Glutamatergic neuron (in vitro differentiated cells): ENCODE results near the gene SLC22A13. TPM values are rescaled to one million over a fixed set of nuclear protein-coding genes. Genes with fewer than 3 reads are reported as not detected.

Source experiments
- DNase-seq: peaks from one replicate; pipeline ENCODE4 v3.0.0; 2022
- H3K27ac Mint-ChIP-seq: one replicate; pipeline ENCODE4 v1.8.0; 2020; ENCODE audit warnings: mild to moderate bottlenecking, mixed read lengths, inconsistent platforms; ENCODE audit not compliant: unreplicated experiment
- H3K27me3 Mint-ChIP-seq: one replicate; pipeline ENCODE4 v1.8.0; 2020; ENCODE audit warnings: mild to moderate bottlenecking, moderate library complexity, mixed read lengths, inconsistent platforms; ENCODE audit not compliant: unreplicated experiment
- H3K36me3 Mint-ChIP-seq: one replicate; pipeline ENCODE4 v1.8.0; 2020; ENCODE audit warnings: mild to moderate bottlenecking, mixed read lengths, inconsistent platforms; ENCODE audit not compliant: unreplicated experiment
- H3K4me1 Mint-ChIP-seq: one replicate; pipeline ENCODE4 v1.8.0; 2020; ENCODE audit warnings: mild to moderate bottlenecking, low read depth, mixed read lengths, inconsistent platforms; ENCODE audit not compliant: unreplicated experiment
- H3K4me3 Mint-ChIP-seq: one replicate; pipeline ENCODE4 v1.8.0; 2020; ENCODE audit warnings: mild to moderate bottlenecking, mixed read lengths, inconsistent platforms; ENCODE audit not compliant: unreplicated experiment
- H3K9me3 Mint-ChIP-seq: one replicate; pipeline ENCODE4 v1.8.0; 2020; ENCODE audit warnings: mild to moderate bottlenecking, moderate library complexity, mixed read lengths, inconsistent platforms; ENCODE audit not compliant: unreplicated experiment
- CTCF ChIP-seq: fragments of 200-600 bp; sonication (generic); IDR thresholded peaks from one replicate; pipeline ENCODE4 v1.5.0; 2021; ENCODE audit not compliant: partially characterized antibody, unreplicated experiment
- total RNA-seq: library from RNA; stranded (reverse); fragmentation: NEBNext Ultra II Directional; extraction: Animal tissue kit (Norgen Biotek cat#: 25700); gene quantifications from one replicate; pipeline ENCODE4 v1.2.1, GENCODE V29; 2021; ENCODE audit not compliant: unreplicated experiment

SLC22A13 gene
- total RNA-seq, 1 donor from 2014 or later, result 1.5 TPM

GRCh38 chr3:38224357-38224756, 41.3 kb upstream of the SLC22A13 start:
- Mint-ChIP-seq H3K27me3 (peaks cover 4% of the 10 kb centered on the region), H3K4me1 (peaks cover 16% of the 10 kb centered on the region), H3K27ac (no peak overlapping the region), H3K4me3 (no peak overlapping the region), H3K9me3 (peaks cover 5% of the 10 kb centered on the region), H3K36me3 (no peaks in the 10 kb centered on the region)
- no peak for TF ChIP-seq CTCF
- DNase-seq, result no peak

GRCh38 chr3:38226273-38226672, 39.3 kb upstream of the SLC22A13 start:
- Mint-ChIP-seq H3K9me3 (peaks cover 5% of the 10 kb centered on the region), H3K27ac (no peak overlapping the region), H3K27me3 (peaks cover 4% of the 10 kb centered on the region), H3K4me3 (no peak overlapping the region), H3K36me3 (no peaks in the 10 kb centered on the region), H3K4me1 (peaks cover 8% of the 10 kb centered on the region)
- DNase-seq, result no peak
- TF ChIP-seq CTCF, result no peak

GRCh38 chr3:38227989-38228388, 37.6 kb upstream of the SLC22A13 start:
- no peak overlapping the region for H3K4me3 Mint-ChIP-seq
- no peak for DNase-seq
- H3K36me3 Mint-ChIP-seq, result no peaks in the 10 kb centered on the region
- H3K27me3 Mint-ChIP-seq, result peaks cover 1% of the 10 kb centered on the region
- H3K27ac Mint-ChIP-seq, result no peak overlapping the region
- TF ChIP-seq CTCF, result no peak
- H3K4me1 Mint-ChIP-seq, result no peaks in the 10 kb centered on the region
- no peaks in the 10 kb centered on the region for H3K9me3 Mint-ChIP-seq

- no peak overlapping the region for H3K4me3 Mint-ChIP-seq
- H3K4me1 Mint-ChIP-seq, result no peaks in the 10 kb centered on the region
- TF ChIP-seq CTCF, result no peak
- no peaks in the 10 kb centered on the region for H3K9me3 Mint-ChIP-seq
- no peaks in the 10 kb centered on the region for H3K36me3 Mint-ChIP-seq
- peaks cover 1% of the 10 kb centered on the region for H3K27me3 Mint-ChIP-seq
- H3K27ac Mint-ChIP-seq, result no peak overlapping the region
- DNase-seq, result no peak
These were observed 36.6 kb upstream of the SLC22A13 start for GRCh38 chr3:38229036-38229435.

- Mint-ChIP-seq H3K4me1 (no peaks in the 10 kb centered on the region), H3K4me3 (no peak overlapping the region), H3K27ac (no peak overlapping the region), H3K9me3 (no peaks in the 10 kb centered on the region), H3K27me3 (peaks cover 1% of the 10 kb centered on the region), H3K36me3 (peaks cover 2% of the 10 kb centered on the region)
- TF ChIP-seq CTCF, result no peak
- DNase-seq, result no peak
These were observed 32.9 kb upstream of the SLC22A13 start for GRCh38 chr3:38232701-38233100.
